H1 (cell line): ENCODE data around the gene DMXL2. TPM values are rescaled to one million over a fixed set of nuclear protein-coding genes. Genes with fewer than 3 reads are reported as not detected.
A peak's percentile ranks its signal among the peaks of the same experiment; 100 is the strongest.
"Not testable (repeated sequence)": the region's sequence is repeated elsewhere in the genome, so short reads cannot be mapped to it uniquely, and the experiment has no call there.

ENCODE experiments used
- CTCF ChIA-PET: fragments of 300-600 bp; sonication (Branson Sonifier 250); formaldehyde crosslinking; loops from one replicate; lab custom pipeline; 2021; ENCODE audit not compliant: partially characterized antibody; lab: Charles Lee
- POLR2A ChIA-PET: fragments of 300-600 bp; sonication (Branson Sonifier 250); formaldehyde crosslinking; loops from one replicate; lab custom pipeline; 2021; ENCODE audit warnings: inconsistent platforms; ENCODE audit not compliant: partially characterized antibody; lab: Charles Lee
- DNase-seq, 2 experiments: peaks; one replicate each; pipeline versions ENCODE4 v3.0.0 to v3.0.0-alpha.2; 2010 to 2022; ENCODE audit warnings: low spot score in 2 of 2, low read depth in 1 of 2, mixed read lengths in 1 of 2
- FAIRE-seq: peaks from 2 replicates; lab custom pipeline; 2011; peaks lifted over from hg19 to GRCh38; lab: Jason Lieb, UNC
- H2AFZ ChIP-seq: 2 replicates; pipeline ENCODE4 v1.8.1; 2012; ENCODE audit warnings: low read length, inconsistent platforms
- H2AK5ac ChIP-seq: 2 replicates; pipeline ENCODE4 v1.6.1; 2013; ENCODE audit warnings: low read depth, low read length
- H2BK120ac ChIP-seq: replicated peaks from 2 replicates; pipeline ENCODE3; 2013; ENCODE audit warnings: low read depth, low read length, inconsistent platforms
- H2BK12ac ChIP-seq: 2 replicates; pipeline ENCODE4 v1.6.1; 2013; ENCODE audit warnings: low read depth, low read length
- H2BK15ac ChIP-seq: 2 replicates; pipeline ENCODE4 v1.6.1; 2013; ENCODE audit warnings: low read length
- H2BK20ac ChIP-seq: 2 replicates; pipeline ENCODE4 v1.6.1; 2013; ENCODE audit warnings: low read length
- H2BK5ac ChIP-seq: 2 replicates; pipeline ENCODE4 v1.6.1; 2013; ENCODE audit warnings: low read depth, low read length
- H3K14ac ChIP-seq: 2 replicates; pipeline ENCODE4 v1.6.1; 2013; ENCODE audit warnings: inconsistent platforms; ENCODE audit not compliant: insufficient read length
- H3K18ac ChIP-seq: 2 replicates; pipeline ENCODE4 v1.6.1; 2013; ENCODE audit warnings: low read length; ENCODE audit errors: extremely low read depth
- H3K23ac ChIP-seq: 2 replicates; pipeline ENCODE4 v1.6.1; 2013; ENCODE audit warnings: inconsistent platforms; ENCODE audit not compliant: insufficient read length
- H3K23me2 ChIP-seq: 2 replicates; pipeline ENCODE4 v1.6.1; 2013; ENCODE audit warnings: low read depth, low read length
- H3K27ac ChIP-seq: 2 replicates; pipeline ENCODE4 v1.6.1; 2011; ENCODE audit warnings: low read depth, low read length, inconsistent platforms
- H3K27me3 ChIP-seq, 4 experiments: replicated peaks in 1 of 4; 1 replicate in 1 of 4; 2 replicates in 3 of 4; pipeline versions ENCODE4 v1.6.1 to v1.8.1; 2011 to 2013; ENCODE audit warnings: low read length in 3 of 4, mild to moderate bottlenecking in 3 of 4, inconsistent platforms in 2 of 4, mixed read lengths in 2 of 4, moderate library complexity in 1 of 4; ENCODE audit not compliant: control insufficient read depth in 3 of 4, insufficient read depth in 3 of 4; ENCODE audit errors: extremely low read depth in 1 of 4
- H3K36me3 ChIP-seq, 4 experiments: 2 replicates each; pipeline versions ENCODE4 v1.6.1 to v1.8.1; 2011 to 2013; ENCODE audit warnings: mild to moderate bottlenecking in 4 of 4, low read length in 3 of 4, moderate library complexity in 2 of 4, control low read depth in 1 of 4, inconsistent platforms in 1 of 4; ENCODE audit not compliant: insufficient read depth in 4 of 4, control insufficient read depth in 2 of 4
- H3K4ac ChIP-seq: replicated peaks from 2 replicates; pipeline ENCODE3; 2013; ENCODE audit warnings: low read length, low read depth, mixed read lengths, inconsistent platforms; ENCODE audit not compliant: insufficient read length
- H3K4me1 ChIP-seq, 4 experiments: replicated peaks in 1 of 4; 1 replicate in 1 of 4; 2 replicates in 3 of 4; pipeline versions ENCODE4 v1.6.1 to v1.8.1; 2011 to 2013; ENCODE audit warnings: low read length in 3 of 4, inconsistent platforms in 2 of 4, mixed read lengths in 1 of 4; ENCODE audit not compliant: insufficient read depth in 4 of 4, control insufficient read depth in 3 of 4
- H3K4me2 ChIP-seq, 2 experiments: 2 replicates each; pipeline versions ENCODE4 v1.6.1 to v1.8.1; 2011 to 2013; ENCODE audit warnings: low read depth in 2 of 2, low read length in 2 of 2, control low read depth in 1 of 2, inconsistent platforms in 1 of 2, mild to moderate bottlenecking in 1 of 2; ENCODE audit not compliant: insufficient read depth in 1 of 2
- H3K4me3 ChIP-seq, 4 experiments: fragments of 200-600, 300-600 bp in 1 of 4; sonication (generic), shearing (Covaris generic), sonication (Bioruptor Twin) in 1 of 4; 2 replicates each; pipeline versions ENCODE4 v1.5.1 to v1.8.1; 2011 to 2016; ENCODE audit warnings: low read length in 4 of 4, low read depth in 3 of 4, control low read depth in 2 of 4, inconsistent platforms in 2 of 4, mild to moderate bottlenecking in 2 of 4, mixed read lengths in 1 of 4, moderate library complexity in 1 of 4; ENCODE audit not compliant: insufficient read depth in 2 of 4; ENCODE audit errors: extremely low read depth in 1 of 4
- H3K56ac ChIP-seq: replicated peaks from 2 replicates; pipeline ENCODE3; 2013; ENCODE audit warnings: low read depth, mild to moderate bottlenecking, mixed read lengths, low read length, inconsistent platforms; ENCODE audit not compliant: insufficient read length
- H3K79me1 ChIP-seq: 2 replicates; pipeline ENCODE4 v1.6.1; 2013; ENCODE audit warnings: low read depth, low read length, control low read depth
- H3K79me2 ChIP-seq, 2 experiments: 2 replicates each; pipeline versions ENCODE4 v1.6.1 to v1.8.1; 2012 to 2013; ENCODE audit warnings: low read length in 2 of 2, mild to moderate bottlenecking in 2 of 2, inconsistent platforms in 1 of 2; ENCODE audit not compliant: insufficient read depth in 2 of 2, control insufficient read depth in 1 of 2
- H3K9ac ChIP-seq, 4 experiments: replicated peaks in 1 of 4; 1 replicate in 1 of 4; 2 replicates in 3 of 4; pipeline versions ENCODE4 v1.6.1 to v1.8.1; 2011 to 2013; ENCODE audit warnings: low read depth in 3 of 4, low read length in 3 of 4, control low read depth in 2 of 4, mild to moderate bottlenecking in 2 of 4, moderate library complexity in 2 of 4, inconsistent platforms in 1 of 4; ENCODE audit errors: extremely low read depth in 1 of 4
- H3K9me3 ChIP-seq, 2 experiments: 2 replicates each; pipeline versions ENCODE4 v1.6.1 to v1.8.1; 2012 to 2013; ENCODE audit warnings: mild to moderate bottlenecking in 2 of 2, moderate library complexity in 2 of 2, control low read depth in 1 of 2, inconsistent platforms in 1 of 2, low read depth in 1 of 2, low read length in 1 of 2, mixed read lengths in 1 of 2; ENCODE audit not compliant: insufficient read depth in 2 of 2
- H4K20me1 ChIP-seq, 2 experiments: replicated peaks in 1 of 2; 2 replicates each; pipeline versions ENCODE3 to v1.8.1; 2011 to 2013; ENCODE audit warnings: inconsistent platforms in 2 of 2, low read length in 2 of 2, mild to moderate bottlenecking in 1 of 2; ENCODE audit not compliant: insufficient read depth in 2 of 2, control insufficient read depth in 1 of 2
- H4K5ac ChIP-seq: 2 replicates; pipeline ENCODE4 v1.6.1; 2013; ENCODE audit warnings: low read length, low read depth, mixed read lengths, inconsistent platforms; ENCODE audit not compliant: insufficient read length
- H4K8ac ChIP-seq: 2 replicates; pipeline ENCODE4 v1.8.0; 2013; ENCODE audit warnings: mild to moderate bottlenecking, moderate library complexity, low read length, inconsistent platforms; ENCODE audit not compliant: insufficient read depth; ENCODE audit errors: extremely low read depth
- H4K91ac ChIP-seq: replicated peaks from 2 replicates; pipeline ENCODE3; 2013; ENCODE audit warnings: low read length, mixed read lengths, inconsistent platforms; ENCODE audit not compliant: insufficient read length
- EP300 ChIP-seq, 2 experiments: IDR thresholded peaks; 1 replicate in 1 of 2; 2 replicates in 1 of 2; pipeline ENCODE4 v1.6.1; 2011 to 2012; ENCODE audit warnings: low read depth in 2 of 2, low read length in 2 of 2, mild to moderate bottlenecking in 2 of 2, borderline replicate concordance in 1 of 2, inconsistent platforms in 1 of 2, moderate library complexity in 1 of 2
- WGBS, 2 experiments: shearing (Covaris generic) in 1 of 2; methylation state at CpG; one replicate each; pipeline versions ENCODE4 v1.1.6 to v1.1.7; 2013 to 2015; ENCODE audit warnings: low lambda C conversion rate in 2 of 2, mixed read lengths in 2 of 2, inconsistent platforms in 1 of 2, low coverage in 1 of 2, missing lambda C conversion rate in 1 of 2; ENCODE audit not compliant: insufficient replicate concordance in 2 of 2, insufficient coverage in 1 of 2, insufficient read length in 1 of 2; ENCODE audit errors: extremely low coverage in 1 of 2, missing lambda C conversion rate in 1 of 2; 5-methylcytosine and 5-hydroxymethylcytosine counted together
- polyA plus RNA-seq, 7 experiments: library from polyadenylated mRNA; depleted of rRNA in 3 of 7; stranded (reverse) in 5 of 7; unstranded in 2 of 7; fragments of >200 nt in 5 of 7; fragments of 200-250 nt in 2 of 7; gene quantifications; 1 replicate in 5 of 7; 2 replicates in 1 of 7; 4 replicates in 1 of 7; pipeline versions ENCODE4 v1.2.1 to v1.2.3, GENCODE V29; 2011 to 2013; ENCODE audit warnings: missing spikeins in 2 of 7, mixed read lengths in 2 of 7
- total RNA-seq: library from RNA; stranded (reverse); fragmentation: NEBNext Ultra II Directional; extraction: Animal tissue kit (Norgen Biotek cat#: 25700); gene quantifications from 2 replicates; pipeline ENCODE4 v1.2.1, GENCODE V29; 2021

DMXL2 gene
- total and polyA plus RNA-seq, 2 of the 8 experiments (the other 6 are each of a cell fraction or from before 2014, with no cell fraction given): 9.5 to 10.6 TPM

GRCh38 chr15:51612669-51613068, 9.9 kb downstream of the DMXL2 start:
- H3K56ac ChIP-seq, H3K79me2 ChIP-seq, H3K4me2 ChIP-seq, POLR2A ChIA-PET, H3K36me3 ChIP-seq, H3K4me1 ChIP-seq, DNase-seq, H4K20me1 ChIP-seq, FAIRE-seq, H2AFZ ChIP-seq, H2BK5ac ChIP-seq, H3K27me3 ChIP-seq, H3K14ac ChIP-seq, H3K9ac ChIP-seq, H2BK20ac ChIP-seq, H4K5ac ChIP-seq, H3K79me1 ChIP-seq, H3K4me3 ChIP-seq, H3K23ac ChIP-seq, H3K4ac ChIP-seq, H3K27ac ChIP-seq, H2BK15ac ChIP-seq, H4K8ac ChIP-seq, H4K91ac ChIP-seq, H2BK120ac ChIP-seq, H3K18ac ChIP-seq, H3K23me2 ChIP-seq, H2BK12ac ChIP-seq, H2AK5ac ChIP-seq: not testable (repeated sequence)
- 85% methylated on average over 5 of the region's 5 CpGs; no CpG with 5 or more reads in 1 of the 2 experiments for WGBS, 2 experiments
- CTCF ChIA-PET: interaction anchor here (1.1 kb wide), 1 partner anchor 10 kb away, joined by 4 read pairs; the partner anchor contains the start of gene DMXL2
- TF ChIP-seq EP300 (IDR thresholded peaks at IDR 0.05; ENCODE audit: borderline replicate concordance in 1 of 2, low read depth in 2 of 2, low read length in 2 of 2): peak in 1 of 2 experiments; percentile 89; a peak in 1 of 3 replicates
- H3K9me3 ChIP-seq: peaks cover 3 to 11% of the 10 kb centered on the region in 2 experiments; a peak in 1 of 4 replicates
